ENCODE measurements around the gene MESD.

DNA sequence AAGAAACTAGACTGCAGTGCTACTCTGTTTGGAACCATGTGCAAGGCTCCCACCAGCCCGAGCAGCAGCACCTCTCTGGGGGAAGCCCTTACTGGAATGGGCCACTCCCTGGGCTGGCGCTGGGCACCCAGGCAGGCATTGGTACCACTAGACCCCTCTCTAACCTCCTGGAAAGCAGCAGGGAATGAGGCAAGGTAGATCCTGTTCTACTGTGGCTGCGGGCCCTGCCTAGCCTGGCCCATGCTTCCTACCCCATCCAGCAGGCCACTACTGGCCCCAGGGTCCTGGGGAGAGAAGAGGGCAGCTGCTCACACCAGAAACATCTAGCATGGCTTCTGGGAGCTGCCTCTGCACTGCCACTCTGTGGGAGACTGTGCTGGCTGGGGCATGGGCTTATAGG is 44.8 kb downstream of the MESD start:
- TF ChIP-seq CTCF (conservative IDR thresholded peaks at IDR 0.05; ENCODE audit: low read depth, low read length) (no peak), EZH2 (IDR thresholded peaks at IDR 0.05; ENCODE audit: low read length, unreplicated experiment) (no peak), EZH2phosphoT487 (IDR thresholded peaks at IDR 0.05; ENCODE audit: borderline replicate concordance, low read length) (no peak)

Data from PC-3 (cell line).